Esophagus squamous epithelium (tissue), 4 donors: ENCODE results near the gene PAM.

Source experiments
- POLR2A ChIP-seq, 4 donors: fragments of 450-650 bp; IDR thresholded peaks; one replicate each; pipeline ENCODE4 v1.6.1; 2017; ENCODE audit warnings: antibody characterized with exemption in 4 of 4, mild to moderate bottlenecking in 4 of 4, moderate library complexity in 3 of 4
- TF ChIP-seq, protein P1 (sequence below), 6 experiments: fragments of 450-650 bp in 4 of 6; fragments of 200-600 bp in 2 of 6; sonication (generic) in 2 of 6; IDR thresholded peaks; one replicate each; pipeline ENCODE4 v1.5.1; 2016 to 2019; ENCODE audit warnings: antibody characterized with exemption in 6 of 6, mild to moderate bottlenecking in 4 of 6, moderate library complexity in 4 of 6

GRCh38 chr5:102850503-102850902, 95.4 kb downstream of the PAM start:
- TF ChIP-seq, protein P1, sequence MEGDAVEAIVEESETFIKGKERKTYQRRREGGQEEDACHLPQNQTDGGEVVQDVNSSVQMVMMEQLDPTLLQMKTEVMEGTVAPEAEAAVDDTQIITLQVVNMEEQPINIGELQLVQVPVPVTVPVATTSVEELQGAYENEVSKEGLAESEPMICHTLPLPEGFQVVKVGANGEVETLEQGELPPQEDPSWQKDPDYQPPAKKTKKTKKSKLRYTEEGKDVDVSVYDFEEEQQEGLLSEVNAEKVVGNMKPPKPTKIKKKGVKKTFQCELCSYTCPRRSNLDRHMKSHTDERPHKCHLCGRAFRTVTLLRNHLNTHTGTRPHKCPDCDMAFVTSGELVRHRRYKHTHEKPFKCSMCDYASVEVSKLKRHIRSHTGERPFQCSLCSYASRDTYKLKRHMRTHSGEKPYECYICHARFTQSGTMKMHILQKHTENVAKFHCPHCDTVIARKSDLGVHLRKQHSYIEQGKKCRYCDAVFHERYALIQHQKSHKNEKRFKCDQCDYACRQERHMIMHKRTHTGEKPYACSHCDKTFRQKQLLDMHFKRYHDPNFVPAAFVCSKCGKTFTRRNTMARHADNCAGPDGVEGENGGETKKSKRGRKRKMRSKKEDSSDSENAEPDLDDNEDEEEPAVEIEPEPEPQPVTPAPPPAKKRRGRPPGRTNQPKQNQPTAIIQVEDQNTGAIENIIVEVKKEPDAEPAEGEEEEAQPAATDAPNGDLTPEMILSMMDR (IDR thresholded peaks at IDR 0.05) = no peak
- TF ChIP-seq POLR2A (IDR thresholded peaks at IDR 0.05) = no peak
